NCI-H1105 (cell line): ENCODE results near the gene TBC1D22B.
A peak's percentile ranks its signal among the peaks of the same experiment; 100 is the strongest.
"Not testable (repeated sequence)": the region's sequence is repeated elsewhere in the genome, so short reads cannot be mapped to it uniquely, and the experiment has no call there.

Experiments
- DNase-seq: peaks from one replicate; lab custom pipeline; 2025; lab: John Stamatoyannopoulos, UW

The TBC1D22B gene

GRCh38 chr6:37303891-37304503 is 46.4 kb downstream of the TBC1D22B start:
- no peak for DNase-seq

GRCh38 chr6:37304766-37305165 is 47.2 kb downstream of the TBC1D22B start:
- no peak for DNase-seq

GRCh38 chr6:37305841-37306425 is 48.4 kb downstream of the TBC1D22B start:
- DNase-seq = no peak

DNA sequence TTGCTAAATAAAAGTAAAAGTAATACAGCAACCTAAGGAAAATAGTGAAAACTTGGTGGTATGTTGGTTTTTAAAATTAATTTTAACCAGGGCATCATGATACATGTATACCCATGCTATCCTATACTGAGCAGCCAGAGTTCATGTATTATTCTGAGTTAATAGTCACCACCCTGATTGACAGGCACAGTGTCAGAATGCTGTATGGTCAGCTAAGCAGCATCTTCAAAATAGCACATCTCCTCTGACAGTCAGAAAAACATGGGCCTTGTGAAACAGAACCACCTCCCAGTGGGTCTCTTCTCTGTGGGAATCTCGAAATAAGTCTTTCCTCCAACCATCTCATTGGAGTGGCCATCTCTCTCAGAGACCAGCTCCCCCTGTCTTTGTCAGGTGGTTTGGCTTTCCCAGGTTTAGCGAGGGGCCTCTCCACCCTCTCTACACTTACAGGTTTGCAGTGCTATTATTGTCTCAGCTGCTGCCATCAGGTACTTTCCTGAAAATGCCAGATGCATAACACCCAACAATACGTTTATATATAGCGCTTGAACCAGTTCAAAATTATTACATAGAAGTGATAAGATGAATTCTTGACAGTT is 49.2 kb downstream of the TBC1D22B start:
- peak; percentile 24 for DNase-seq

DNA sequence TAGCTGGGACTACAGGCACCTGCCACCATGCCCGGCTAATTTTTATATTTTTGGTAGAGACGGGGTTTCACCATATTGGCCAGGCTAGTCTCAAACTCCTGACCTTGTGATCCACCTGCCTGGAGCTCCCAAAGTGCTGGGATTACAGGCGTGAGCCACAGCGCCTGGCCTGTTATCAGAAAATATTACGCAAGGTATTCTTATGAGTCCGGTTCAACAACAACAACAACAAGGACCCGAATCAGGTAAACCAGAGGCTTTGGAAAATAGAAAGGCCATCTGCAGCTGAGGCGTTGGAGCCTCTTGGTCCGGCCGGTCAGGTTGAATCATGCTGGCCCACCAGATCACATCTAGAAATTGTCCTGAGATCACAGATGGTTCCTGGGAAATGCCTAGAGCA is 49.9 kb downstream of the TBC1D22B start:
- not testable (repeated sequence) for DNase-seq

- peak; percentile 94 for DNase-seq
Observed at GRCh38 chr6:37308069-37308815, 50.7 kb downstream of the TBC1D22B start.

DNA sequence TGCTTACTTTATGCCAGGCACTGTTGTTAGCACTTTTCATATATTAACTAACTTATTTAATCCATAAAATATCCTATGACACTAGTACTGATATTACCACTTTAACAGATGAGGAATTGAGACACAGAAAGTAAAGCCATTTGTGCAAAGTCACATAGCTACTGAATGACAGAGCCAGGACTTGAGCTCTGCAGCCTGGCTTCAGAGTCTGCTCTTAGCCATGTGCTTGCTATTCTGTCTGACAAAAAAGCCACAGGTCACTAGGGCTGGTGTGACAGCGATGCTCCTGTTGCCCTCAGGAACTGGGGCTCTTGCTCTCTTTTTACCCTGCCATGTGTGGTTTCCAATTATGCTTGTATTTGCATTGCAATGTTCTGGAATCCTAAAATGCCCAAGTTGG is 51.5 kb downstream of the TBC1D22B start:
- no peak for DNase-seq

GRCh38 chr6:37309692-37310091 is 52.1 kb downstream of the TBC1D22B start:
- DNase-seq = no peak

- no peak for DNase-seq
Observed at GRCh38 chr6:37310966-37311365, 53.4 kb downstream of the TBC1D22B start.

GRCh38 chr6:37311741-37312473 is 54.3 kb downstream of the TBC1D22B start:
- DNase-seq = no peak

- DNase-seq = no peak
Observed at GRCh38 chr6:37313723-37314486, 56.3 kb downstream of the TBC1D22B start.

GRCh38 chr6:37314487-37315156 is 57.0 kb downstream of the TBC1D22B start:
- peak; percentile 8 for DNase-seq

GRCh38 chr6:37315157-37315515 is 57.6 kb downstream of the TBC1D22B start:
- no peak for DNase-seq

DNA sequence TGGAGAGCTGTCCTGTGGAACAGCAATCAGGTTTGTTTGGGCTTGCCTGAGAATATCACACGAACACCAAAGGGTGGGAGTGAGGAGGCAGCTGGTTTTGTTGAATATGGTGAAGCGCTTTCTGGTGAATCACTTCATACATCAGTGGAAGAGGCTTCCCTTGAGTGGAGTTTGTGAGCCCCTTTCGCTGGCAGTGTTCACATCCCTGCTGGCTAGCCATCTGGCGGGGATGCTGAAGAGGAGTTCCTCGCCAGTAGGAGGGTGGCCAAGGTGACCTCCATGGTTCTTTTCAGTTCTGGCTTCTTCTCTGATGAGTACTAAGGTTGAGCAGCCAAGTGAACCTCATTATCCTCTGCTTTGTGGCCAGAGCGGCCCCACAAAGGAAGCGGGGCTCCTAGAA is 58.5 kb downstream of the TBC1D22B start:
- no peak for DNase-seq

GRCh38 chr6:37317312-37318038 is 59.9 kb downstream of the TBC1D22B start:
- DNase-seq = no peak

DNA sequence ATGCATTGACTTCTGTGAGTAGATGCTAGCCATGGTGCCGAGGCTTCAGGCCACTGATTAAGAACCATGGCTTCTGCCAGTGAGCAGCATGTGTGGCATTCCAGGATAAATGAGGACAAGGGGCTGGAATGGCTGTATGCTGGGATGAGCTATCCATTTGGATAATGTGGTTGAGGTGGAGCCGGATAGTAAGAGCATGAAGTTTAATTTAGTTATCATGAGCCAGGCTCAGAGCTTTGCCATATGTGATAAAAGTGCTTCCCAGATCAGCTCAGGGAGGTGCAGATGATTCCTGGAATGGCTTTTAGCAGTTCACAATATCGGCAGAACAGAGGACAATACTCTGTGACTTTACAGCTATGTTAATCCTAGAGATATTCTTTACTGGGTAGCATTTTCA is 61.6 kb downstream of the TBC1D22B start:
- DNase-seq = no peak

DNA sequence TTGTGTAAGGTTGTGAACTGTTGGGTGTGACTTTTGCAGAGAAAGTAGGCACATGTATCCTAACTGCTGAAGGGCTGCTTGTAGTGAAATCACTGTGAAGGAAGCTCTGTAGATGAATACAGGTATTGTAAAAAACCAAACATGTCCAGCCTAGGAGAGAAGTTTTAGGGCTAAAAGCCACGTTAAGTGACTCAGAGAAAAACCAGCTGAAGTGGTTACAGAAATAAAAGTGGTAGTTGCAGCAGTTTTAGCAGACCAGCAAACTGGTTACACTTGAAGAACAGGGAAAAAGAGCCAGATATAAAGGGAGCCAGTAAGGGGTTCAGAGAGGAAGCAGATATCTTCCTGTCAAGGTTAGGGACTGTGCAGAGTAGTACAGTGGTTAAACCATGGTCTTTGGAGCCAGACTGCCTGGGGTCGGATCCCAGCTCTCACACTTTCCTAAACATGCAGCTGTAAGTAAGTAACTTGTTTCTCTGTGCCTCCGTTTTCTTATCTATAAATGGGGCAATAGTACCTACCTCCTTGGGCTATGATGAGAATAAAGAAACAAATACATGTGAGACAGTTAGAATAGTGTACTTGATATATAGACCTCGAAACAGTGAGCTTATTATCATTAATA is 62.4 kb downstream of the TBC1D22B start:
- no peak for DNase-seq

DNA sequence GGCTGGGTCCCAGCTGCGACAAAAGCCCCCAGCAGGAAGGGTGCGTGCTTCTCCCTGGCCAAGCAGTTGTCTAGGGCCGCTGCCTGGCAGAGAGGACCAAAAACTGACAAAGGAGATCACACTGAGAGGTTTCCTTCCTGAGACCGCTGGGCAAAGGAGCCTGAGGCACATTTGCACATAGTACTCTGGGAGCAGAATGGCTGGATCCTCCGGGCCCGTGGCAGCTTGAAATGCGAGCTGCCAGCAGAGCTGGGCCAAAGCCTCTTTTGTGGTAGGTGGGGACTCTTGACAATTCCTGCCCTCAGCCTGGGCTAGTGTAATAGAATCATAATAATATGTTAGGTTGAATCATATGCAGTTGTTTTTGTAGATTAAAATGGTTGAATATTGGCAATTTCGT is 63.1 kb downstream of the TBC1D22B start:
- no peak for DNase-seq

- no peak for DNase-seq
Observed at GRCh38 chr6:37321101-37321500, 63.5 kb downstream of the TBC1D22B start.
